Heart right ventricle (tissue), 16 donors: ENCODE results near the gene SLC25A44. TPM values are rescaled to one million over a fixed set of nuclear protein-coding genes. Genes with fewer than 3 reads are reported as not detected.

Source experiments
- ATAC-seq, 8 donors: fragments of 200-7000 bp; cut with Tn5 transposase; one replicate each; pipeline ENCODE4 v1.9.1; 2020; ENCODE audit warnings: mild to moderate bottlenecking in 8 of 8, moderate library complexity in 8 of 8, moderate number of reproducible peaks in 1 of 8
- DNase-seq, 2 donors: peaks; one replicate each; pipeline ENCODE4 v3.0.0-alpha.2; 2020
- H3K27ac ChIP-seq, 10 donors: fragments of 200-600 bp; sonication (generic) in 2 of 10; one replicate each; pipeline versions ENCODE4 v1.5.0 to v1.8.0; 2020 to 2022; ENCODE audit warnings: mild to moderate bottlenecking in 3 of 10
- H3K27me3 ChIP-seq, 7 donors: fragments of 200-600 bp; one replicate each; pipeline ENCODE4 v1.8.0; 2021 to 2022; ENCODE audit warnings: mild to moderate bottlenecking in 2 of 7
- H3K36me3 ChIP-seq, 9 donors: fragments of 200-600 bp; sonication (generic) in 1 of 9; one replicate each; pipeline versions ENCODE4 v1.5.0 to v1.8.0; 2020 to 2022; ENCODE audit warnings: mild to moderate bottlenecking in 2 of 9
- H3K4me1 ChIP-seq, 9 donors: fragments of 200-600 bp; sonication (generic) in 1 of 9; one replicate each; pipeline versions ENCODE4 v1.5.0 to v1.8.0; 2020 to 2022; ENCODE audit warnings: mild to moderate bottlenecking in 4 of 9
- H3K4me3 ChIP-seq, 10 donors: fragments of 200-600 bp; sonication (generic) in 2 of 10; one replicate each; pipeline versions ENCODE4 v1.5.0 to v1.8.0; 2020 to 2022; ENCODE audit warnings: mild to moderate bottlenecking in 7 of 10, moderate library complexity in 2 of 10
- H3K9me3 ChIP-seq, 11 donors: fragments of 200-600 bp in 10 of 11; sonication (generic) in 2 of 11; one replicate each; pipeline versions ENCODE4 v1.5.0 to v1.8.0; 2013 to 2022; ENCODE audit warnings: mild to moderate bottlenecking in 2 of 11, control low read depth in 1 of 11, moderate library complexity in 1 of 11
- CTCF ChIP-seq, 9 donors: fragments of 200-600 bp; sonication (generic) in 2 of 9; IDR thresholded peaks; one replicate each; pipeline versions ENCODE4 v1.5.0 to v1.8.0; 2021 to 2022; ENCODE audit warnings: antibody characterized with exemption in 9 of 9, mild to moderate bottlenecking in 5 of 9, moderate library complexity in 1 of 9
- WGBS, 2 donors: extraction: QIAGEN DNeasy Blood & Tissue Kit; methylation state at CpG; one replicate each; pipeline ENCODE4 v1.1.7; 2013; ENCODE audit warnings: inconsistent platforms in 1 of 2; 5-methylcytosine and 5-hydroxymethylcytosine counted together
- intact Hi-C, 10 donors: fragments of 100-400 bp; cut with DNase I; formaldehyde crosslinking; loops; one replicate each; pipeline versions ENCODE4 v1.11.1 to v1.14.2; 2022
- polyA plus RNA-seq, 2 donors: library from polyadenylated mRNA; stranded (reverse); fragments of 200-250 nt; gene quantifications; one replicate each; pipeline ENCODE4 v1.2.3, GENCODE V29; 2013
- total RNA-seq, 10 donors: library from RNA; stranded (reverse); fragmentation: NEBNext Ultra II Directional in 3 of 10; extraction: Animal tissue kit (Norgen Biotek cat#: 25700) in 3 of 10; gene quantifications; one replicate each; pipeline versions ENCODE4 v1.2.1 to v1.2.4, GENCODE V29; 2021 to 2023
- donor health status: Arrhythmogenic right ventricular cardiomyopathy.
- donor health status: ischemic (EF 13 %, LVEDD 7.1; RV severe dilation, severe dysfunction).
- donor health status: healthy with polysubstance abuse.
- donor health status: DM: no; HTN: yes; CAD: no.
- donor health status: DM: no; HTN: no; CAD: no.
- donor health status: ischemic (EF 25% LVEDD 6.9; RV normal size, moderate dysfunction).
- donor health status: ischemic (EF 25% LVEDD 5.7; RV mildly dilated, moderate dysfunction).
- donor health status: healthy.
- donor health status: DM: yes; HTN: yes; CAD: no.
- donor health status: Ischemic cardiomyopathy.
- donor health status: ischemic (EF 35%, LVEDD 5.7; RV mildly dilated, moderate dysfunction).
- donor health status: nonischemic (EF 11% LVEDD 7.7; RV severe dilation, severe dysfunction).
- donor health status: DM: yes; HTN: yes; CAD: no.
- donor health status: PGD.
- donor health status: ischemic (EF 29% LVEDD 5.4; RV normal size, mild dysfunction).
- donor health status: nonischemic (EF 23%, LVEDD 6.1; RV moderate dilation, normal function).

SLC25A44 gene
- total and polyA plus RNA-seq, 12 donors, result 7.0 to 26.0 (median 19.0) TPM

GRCh38 chr1:156259805-156260204 lies 65.9 kb downstream of the SLC25A44 start:
- Histone ChIP-seq H3K4me1 (no peaks in the 10 kb centered on the region), H3K36me3 (peaks cover 6 to 100% (median 77%) of the 10 kb centered on the region in 9 donors), H3K27ac (no peak overlapping the region), H3K27me3 (no peaks in the 10 kb centered on the region), H3K4me3 (no peak overlapping the region), H3K9me3 (no peaks in the 10 kb centered on the region)
- intact Hi-C loops, result loop anchor here in 1 of 10 donors (10.0 kb wide), 1 partner anchor 55 kb away; no protein-coding TSS in a partner anchor
- no peak for DNase-seq
- peak in 1 of 9 donors; percentile 12 for TF ChIP-seq CTCF (IDR thresholded peaks at IDR 0.05)
- WGBS, 2 donors, result 60 to 78% methylated on average over 3 of the region's 3 CpGs
- ATAC-seq, result no peak

GRCh38 chr1:156260896-156261295 lies 67.0 kb downstream of the SLC25A44 start:
- H3K27me3 ChIP-seq, result no peaks in the 10 kb centered on the region
- DNase-seq (no peak), ATAC-seq (no peak)
- intact Hi-C loops, result loop anchor here in 1 of 10 donors (10.0 kb wide), 1 partner anchor 54 kb away; no protein-coding TSS in a partner anchor
- peaks cover 6 to 100% (median 85%) of the 10 kb centered on the region in 9 donors for H3K36me3 ChIP-seq
- WGBS, 2 donors, result 78 to 94% methylated on average over 2 of the region's 2 CpGs
- H3K4me1 ChIP-seq, result no peaks in the 10 kb centered on the region
- no peak for TF ChIP-seq CTCF (IDR thresholded peaks at IDR 0.05)
- H3K4me3 ChIP-seq, result no peak overlapping the region
- no peak overlapping the region for H3K27ac ChIP-seq
- no peaks in the 10 kb centered on the region for H3K9me3 ChIP-seq

Other genes starting within 250 kb of the SLC25A44 start
- 10 to 100 TPM; 48.6 to 79.8 (median 58.2) TPM for gene ARHGEF2, start 215.6 kb upstream of the SLC25A44 start, total RNA-seq
- 10 to 100 TPM; 22.7 to 38.0 TPM for gene ARHGEF2, start 215.6 kb upstream of the SLC25A44 start, polyA plus RNA-seq
- 100 to 1,000 TPM in 2 of 10 donors, 10 to 100 TPM in 8; 70.3 to 124 (median 73.7) TPM for gene SSR2, start 173.2 kb upstream of the SLC25A44 start, total RNA-seq
- gene SSR2, start 173.2 kb upstream of the SLC25A44 start, polyA plus RNA-seq, result 100 to 1,000 TPM in 1 of 2 donors, 10 to 100 TPM in 1; 66.1 to 322 TPM
- gene UBQLN4, start 140.3 kb upstream of the SLC25A44 start, total RNA-seq, result 10 to 100 TPM; 19.9 to 32.2 (median 26.2) TPM
- 10 to 100 TPM; 15.7 to 19.7 TPM for gene UBQLN4, start 140.3 kb upstream of the SLC25A44 start, polyA plus RNA-seq
- 10 to 100 TPM; 49.4 to 64.9 (median 59.6) TPM for gene LAMTOR2, start 139.3 kb upstream of the SLC25A44 start, total RNA-seq
- 100 to 1,000 TPM in 1 of 2 donors, 10 to 100 TPM in 1; 94.3 to 105 TPM for gene LAMTOR2, start 139.3 kb upstream of the SLC25A44 start, polyA plus RNA-seq
- gene RAB25, start 132.9 kb upstream of the SLC25A44 start, total RNA-seq, result under 1 TPM in 1 of 10 donors, not detected in 9; 0.50 TPM
- gene RAB25, start 132.9 kb upstream of the SLC25A44 start, polyA plus RNA-seq, result under 1 TPM in 1 of 2 donors, not detected in 1; 0.17 TPM
- gene MEX3A, start 111.6 kb upstream of the SLC25A44 start, total RNA-seq, result under 1 TPM; 0.09 to 0.31 (median 0.19) TPM
- gene MEX3A, start 111.6 kb upstream of the SLC25A44 start, polyA plus RNA-seq, result under 1 TPM; 0.17 to 0.29 TPM
- 100 to 1,000 TPM; 213 to 554 (median 267) TPM for gene LMNA, start 79.4 kb upstream of the SLC25A44 start, total RNA-seq
- gene LMNA, start 79.4 kb upstream of the SLC25A44 start, polyA plus RNA-seq, result 100 to 1,000 TPM; 286 to 356 TPM
- gene SEMA4A, start 40.5 kb upstream of the SLC25A44 start, total RNA-seq, result 1 to 10 TPM in 9 of 10 donors, under 1 TPM in 1; 0.98 to 6.8 (median 1.8) TPM
- 1 to 10 TPM; 1.1 to 2.0 TPM for gene SEMA4A, start 40.5 kb upstream of the SLC25A44 start, polyA plus RNA-seq
- 10 to 100 TPM; 55.9 to 87.3 (median 66.4) TPM for gene PMF1, start 18.9 kb downstream of the SLC25A44 start, total RNA-seq
- gene PMF1, start 18.9 kb downstream of the SLC25A44 start, polyA plus RNA-seq, result 100 to 1,000 TPM in 1 of 2 donors, 10 to 100 TPM in 1; 92.0 to 122 TPM
- gene BGLAP, start 48.1 kb downstream of the SLC25A44 start, total RNA-seq, result under 1 TPM in 7 of 10 donors, not detected in 3; 0.30 to 0.85 (median 0.52) TPM
- 1 to 10 TPM in 1 of 2 donors, under 1 TPM in 1; 0.39 to 1.3 TPM for gene BGLAP, start 48.1 kb downstream of the SLC25A44 start, polyA plus RNA-seq
- gene PAQR6, start 54.0 kb downstream of the SLC25A44 start, total RNA-seq, result 1 to 10 TPM in 2 of 10 donors, under 1 TPM in 8; 0.44 to 1.2 (median 0.77) TPM
- 1 to 10 TPM in 1 of 2 donors, under 1 TPM in 1; 0.39 to 1.5 TPM for gene PAQR6, start 54.0 kb downstream of the SLC25A44 start, polyA plus RNA-seq
- gene SMG5, start 88.7 kb downstream of the SLC25A44 start, total RNA-seq, result 10 to 100 TPM; 53.1 to 93.0 (median 77.7) TPM
- 10 to 100 TPM; 38.7 to 44.8 TPM for gene SMG5, start 88.7 kb downstream of the SLC25A44 start, polyA plus RNA-seq
- 1 to 10 TPM in 9 of 10 donors, under 1 TPM in 1; 0.82 to 2.1 (median 1.7) TPM for gene TMEM79, start 90.2 kb downstream of the SLC25A44 start, total RNA-seq
- 1 to 10 TPM; 1.6 to 2.3 TPM for gene TMEM79, start 90.2 kb downstream of the SLC25A44 start, polyA plus RNA-seq
- 10 to 100 TPM; 10.9 to 43.8 (median 14.2) TPM for gene GLMP, start 101.6 kb downstream of the SLC25A44 start, total RNA-seq
- 10 to 100 TPM; 11.9 to 25.6 TPM for gene GLMP, start 101.6 kb downstream of the SLC25A44 start, polyA plus RNA-seq
- gene VHLL, start 105.2 kb downstream of the SLC25A44 start, total RNA-seq, result not detected
- not detected for gene VHLL, start 105.2 kb downstream of the SLC25A44 start, polyA plus RNA-seq
- 100 to 1,000 TPM; 102 to 142 (median 127) TPM for gene CCT3, start 144.2 kb downstream of the SLC25A44 start, total RNA-seq
- gene CCT3, start 144.2 kb downstream of the SLC25A44 start, polyA plus RNA-seq, result 100 to 1,000 TPM in 1 of 2 donors, 10 to 100 TPM in 1; 76.2 to 212 TPM
- gene TSACC, start 144.4 kb downstream of the SLC25A44 start, total RNA-seq, result under 1 TPM in 3 of 10 donors, not detected in 7; 0.64 to 0.79 (median 0.66) TPM
- gene TSACC, start 144.4 kb downstream of the SLC25A44 start, polyA plus RNA-seq, result not detected
- not detected for gene RHBG, start 175.1 kb downstream of the SLC25A44 start, total RNA-seq
- not detected for gene RHBG, start 175.1 kb downstream of the SLC25A44 start, polyA plus RNA-seq